K562 (cell line): ENCODE measurements around the gene C14orf180.

Experiments used
- FOXP4 ChIP-seq: sonication (generic); formaldehyde crosslinking; IDR thresholded peaks from 2 replicates; pipeline ENCODE4 v1.8.0; 2022; ENCODE audit warnings: mild to moderate bottlenecking, missing genetic modification reagents, borderline replicate concordance
- IRF9 ChIP-seq: fragments of 450-650 bp; IDR thresholded peaks from 2 replicates; pipeline ENCODE4 v1.6.1; 2016; ENCODE audit warnings: missing biosample characterization, missing genetic modification characterization
- TCFL5 ChIP-seq: fragments of 250-450 bp; sonication (Bioruptor Pico); conservative IDR thresholded peaks from 2 replicates; pipeline ENCODE4 v1.6.1; 2021; ENCODE audit warnings: mild to moderate bottlenecking, moderate library complexity, matching md5 sums
- ZEB2 ChIP-seq: fragments of 450-650 bp; IDR thresholded peaks from 2 replicates; pipeline ENCODE4 v1.6.1; 2016
- ZNF408 ChIP-seq: fragments of 250-450 bp; sonication (Bioruptor Pico); IDR thresholded peaks from 2 replicates; pipeline ENCODE4 v1.4.0; 2020; ENCODE audit warnings: low read depth, mild to moderate bottlenecking, moderate library complexity
- ZNF589 ChIP-seq: fragments of 200-800 bp; sonication (Bioruptor generic); IDR thresholded peaks from 2 replicates; pipeline ENCODE4 v1.6.1; 2016; ENCODE audit warnings: low read depth, missing genetic modification characterization, missing compliant biosample characterization
- ZNF707 ChIP-seq: fragments of 250-450 bp; sonication (Bioruptor Pico); conservative IDR thresholded peaks from 2 replicates; pipeline ENCODE4 v1.8.0; 2022; ENCODE audit warnings: inconsistent platforms, mild to moderate bottlenecking, moderate library complexity

- TF ChIP-seq ZNF589 (no peak), ZNF707 (CRISPR knock-in tag) (no peak), FOXP4 (no peak), IRF9 (tag) (no peak), ZEB2 (no peak), TCFL5 (CRISPR knock-in tag) (no peak), ZNF408 (CRISPR knock-in tag) (no peak)
Measured at GRCh38 chr14:104596927-104597351, 17.4 kb downstream of the C14orf180 start.
